HepG2 (cell line): ENCODE data around the gene PRKCZ. TPM values are rescaled to one million over a fixed set of nuclear protein-coding genes. Genes with fewer than 3 reads are reported as not detected.
A peak's percentile ranks its signal among the peaks of the same experiment; 100 is the strongest.

ENCODE experiments used
- CEBPB ChIP-seq: IDR thresholded peaks from 2 replicates; pipeline ENCODE4 v1.6.1; 2011; ENCODE audit warnings: low read depth, low read length, improper control_type of control experiment, borderline replicate concordance
- CHD4 ChIP-seq: fragments of 200-600 bp; sonication (generic); IDR thresholded peaks from 2 replicates; pipeline ENCODE4 v1.7.0; 2017; ENCODE audit warnings: mild to moderate bottlenecking, low read length, borderline replicate concordance
- FOSL2 ChIP-seq: sonication (generic); formaldehyde crosslinking; IDR thresholded peaks from 2 replicates; pipeline ENCODE4 v1.4.0; 2020; ENCODE audit warnings: missing genetic modification reagents
- HNF1B ChIP-seq: sonication (generic); formaldehyde crosslinking; IDR thresholded peaks from 2 replicates; pipeline ENCODE4 v1.5.1; 2020; ENCODE audit warnings: mild to moderate bottlenecking, moderate library complexity, missing genetic modification reagents
- HNF4G ChIP-seq, 2 experiments: sonication (generic) in 1 of 2; formaldehyde crosslinking in 1 of 2; IDR thresholded peaks; 2 replicates each; pipeline versions ENCODE4 v1.4.0 to v1.6.1; 2011 to 2020; ENCODE audit warnings: borderline replicate concordance in 2 of 2, low read depth in 2 of 2, mild to moderate bottlenecking in 2 of 2, low read length in 1 of 2, missing genetic modification reagents in 1 of 2, moderate library complexity in 1 of 2
- MED8 ChIP-seq: sonication (generic); formaldehyde crosslinking; IDR thresholded peaks from 2 replicates; pipeline ENCODE4 v1.8.1; 2023; ENCODE audit warnings: mild to moderate bottlenecking, missing genetic modification reagents; ENCODE audit not compliant: insufficient replicate concordance
- MXD1 ChIP-seq: sonication (generic); formaldehyde crosslinking; IDR thresholded peaks from 2 replicates; pipeline ENCODE4 v1.4.0; 2020; ENCODE audit warnings: mild to moderate bottlenecking, missing genetic modification reagents
- SMAD3 ChIP-seq: sonication (generic); formaldehyde crosslinking; IDR thresholded peaks from 2 replicates; pipeline ENCODE4 v1.4.0; 2020; ENCODE audit warnings: missing genetic modification reagents
- TSC22D2 ChIP-seq: sonication (generic); formaldehyde crosslinking; IDR thresholded peaks from 2 replicates; pipeline ENCODE4 v1.5.1; 2020; ENCODE audit warnings: missing genetic modification reagents, mild to moderate bottlenecking, borderline replicate concordance
- ZBTB25 ChIP-seq: IDR thresholded peaks from 2 replicates; pipeline ENCODE4 v1.6.1; 2018; ENCODE audit warnings: missing genetic modification reagents
- ZHX2 ChIP-seq, 2 experiments: sonication (generic) in 1 of 2; formaldehyde crosslinking in 1 of 2; IDR thresholded peaks; 2 replicates each; pipeline versions ENCODE4 v1.6.1 to v1.9.0; 2014 to 2022; ENCODE audit warnings: antibody characterized with exemption in 1 of 2, borderline replicate concordance in 1 of 2, inconsistent platforms in 1 of 2, low read depth in 1 of 2, missing genetic modification reagents in 1 of 2
- ZNF841 ChIP-seq: sonication (generic); formaldehyde crosslinking; IDR thresholded peaks from 2 replicates; pipeline ENCODE4 v1.8.1; 2023; ENCODE audit warnings: missing genetic modification reagents, borderline replicate concordance
- ZSCAN5A ChIP-seq: sonication (generic); formaldehyde crosslinking; IDR thresholded peaks from 2 replicates; pipeline ENCODE4 v1.8.0; 2022; ENCODE audit warnings: mild to moderate bottlenecking, missing genetic modification reagents, borderline replicate concordance
- polyA plus RNA-seq, 8 experiments: library from polyadenylated mRNA; depleted of rRNA in 3 of 8; stranded (reverse) in 7 of 8; unstranded in 1 of 8; fragments of >200 nt; fragmentation: Illumina TruSeq in 4 of 8; extraction: Trizol in 4 of 8; gene quantifications; 2 replicates each; pipeline versions ENCODE4 v1.2.1 to v1.2.3, GENCODE V29; 2011 to 2016; ENCODE audit warnings: low read depth in 4 of 8, missing spikeins in 1 of 8, mixed read lengths in 1 of 8; ENCODE audit not compliant: insufficient read depth in 1 of 8
- total RNA-seq, 5 experiments: library from RNA; depleted of rRNA; stranded (reverse); fragments of >200 nt; fragmentation: Illumina TruSeq; extraction: Trizol; gene quantifications; 2 replicates each; pipeline ENCODE4 v1.2.3, GENCODE V29; 2016; ENCODE audit warnings: low read depth in 1 of 5

Gene PRKCZ
- total and polyA plus RNA-seq, 2 of the 13 experiments (the other 11 are each of a cell fraction or from before 2014, with no cell fraction given) = 34.7 to 85.2 TPM

GRCh38 chr1:2233997-2234761 is 184.0 kb downstream of the PRKCZ start (continued):
- TF ChIP-seq ZBTB25 (CRISPR knock-in tag) = peak; percentile 90
- 0 out of 2 replicates have a peak, but pooled peaks have one; percentile 48 for TF ChIP-seq TSC22D2 (CRISPR knock-in tag)
- no peak for TF ChIP-seq ZSCAN5A (CRISPR knock-in tag)
- peak; percentile 74; the same call in 1 of the 2 replicates for TF ChIP-seq MXD1 (CRISPR knock-in tag)
- peak; percentile 74 for TF ChIP-seq SMAD3
- no peak for TF ChIP-seq ZHX2 (IDR thresholded peaks at IDR 0.05; ENCODE audit: low read depth)
- no peak for TF ChIP-seq ZHX2 (CRISPR knock-in tag; IDR thresholded peaks at IDR 0.05; ENCODE audit: borderline replicate concordance)
- TF ChIP-seq CHD4 = no peak
- peak; percentile 87 for TF ChIP-seq MED8
- TF ChIP-seq CEBPB = peak; percentile 100
- TF ChIP-seq FOSL2 (CRISPR knock-in tag) = peak; percentile 74
- TF ChIP-seq HNF1B (CRISPR knock-in tag) = peak; percentile 40; the same call in 1 of the 2 replicates
- TF ChIP-seq ZNF841 (CRISPR knock-in tag) = no peak
- TF ChIP-seq HNF4G (IDR thresholded peaks at IDR 0.05; ENCODE audit: borderline replicate concordance, low read depth, low read length) = peak; percentile 55; the same call in 1 of the 2 replicates
- peak; percentile 78 for TF ChIP-seq HNF4G (CRISPR knock-in tag; IDR thresholded peaks at IDR 0.05; ENCODE audit: borderline replicate concordance, low read depth)
